ENCODE measurements around the gene CTBP2.
A peak's percentile ranks its signal among the peaks of the same experiment; 100 is the strongest.
"Not testable (repeated sequence)": the region's sequence is repeated elsewhere in the genome, so short reads cannot be mapped to it uniquely, and the experiment has no call there.

The CTBP2 gene

DNA sequence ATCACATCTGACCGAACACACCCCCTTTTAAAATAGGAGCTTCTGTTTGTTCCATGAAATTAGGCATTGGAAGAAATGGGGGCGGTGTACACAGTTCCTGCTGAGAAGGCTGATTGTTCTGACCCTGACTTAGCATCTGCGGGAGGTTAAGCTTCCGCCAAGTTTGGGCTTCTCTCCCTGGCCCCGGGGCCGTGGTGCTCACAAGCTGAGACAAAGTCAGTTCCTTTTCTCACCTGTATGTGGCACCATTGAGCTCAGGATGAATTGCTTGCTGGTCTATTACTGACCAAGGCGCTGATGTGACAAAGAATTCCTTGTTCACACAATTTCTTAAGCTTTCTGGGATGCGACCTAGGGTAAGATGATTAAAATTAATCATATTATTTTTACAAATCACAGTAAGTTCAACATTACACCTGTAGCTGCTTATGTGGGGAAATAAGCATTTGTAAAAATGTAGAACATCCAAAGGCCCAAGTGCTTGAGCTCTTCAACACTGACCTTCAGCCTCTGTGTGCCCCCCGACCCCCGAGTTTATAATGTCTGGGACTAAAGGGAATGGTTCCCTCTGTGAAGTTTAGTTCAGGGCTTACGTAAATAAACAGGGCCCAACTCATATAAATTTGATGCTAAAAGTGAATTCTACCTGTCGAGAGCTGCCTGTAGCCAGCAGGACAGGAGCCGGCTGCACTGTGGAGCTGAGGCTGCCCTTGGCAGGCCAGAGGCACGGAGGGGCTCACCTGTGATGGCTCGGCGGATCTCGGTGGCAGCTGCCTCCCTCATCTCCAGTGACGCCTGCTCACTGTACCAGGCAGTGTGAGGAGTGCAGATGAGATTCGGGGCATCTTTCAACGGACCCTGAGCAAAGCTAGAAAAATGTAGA lies 167.7 kb downstream of the CTBP2 start:
- DNase-seq = peak; percentile 63

DNA sequence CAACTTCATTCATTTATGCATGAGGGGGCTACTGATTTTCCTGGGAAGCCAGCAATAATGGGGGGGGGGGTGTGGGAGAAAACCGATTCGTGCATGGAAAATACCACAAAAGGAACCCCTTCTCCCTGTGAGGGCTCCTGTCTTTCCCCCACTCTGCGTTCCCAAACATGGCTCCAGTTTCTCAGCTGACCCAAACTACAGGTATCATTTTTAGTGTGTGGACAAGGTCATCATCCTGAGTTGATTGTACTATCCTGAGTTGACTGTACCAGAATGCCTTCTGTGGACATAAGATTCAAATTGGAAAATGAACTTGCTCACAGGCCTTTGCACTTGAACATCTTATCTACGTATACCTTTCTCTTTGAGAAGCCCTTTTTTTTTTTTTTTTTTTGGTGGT lies 168.5 kb downstream of the CTBP2 start:
- no peak for DNase-seq

DNA sequence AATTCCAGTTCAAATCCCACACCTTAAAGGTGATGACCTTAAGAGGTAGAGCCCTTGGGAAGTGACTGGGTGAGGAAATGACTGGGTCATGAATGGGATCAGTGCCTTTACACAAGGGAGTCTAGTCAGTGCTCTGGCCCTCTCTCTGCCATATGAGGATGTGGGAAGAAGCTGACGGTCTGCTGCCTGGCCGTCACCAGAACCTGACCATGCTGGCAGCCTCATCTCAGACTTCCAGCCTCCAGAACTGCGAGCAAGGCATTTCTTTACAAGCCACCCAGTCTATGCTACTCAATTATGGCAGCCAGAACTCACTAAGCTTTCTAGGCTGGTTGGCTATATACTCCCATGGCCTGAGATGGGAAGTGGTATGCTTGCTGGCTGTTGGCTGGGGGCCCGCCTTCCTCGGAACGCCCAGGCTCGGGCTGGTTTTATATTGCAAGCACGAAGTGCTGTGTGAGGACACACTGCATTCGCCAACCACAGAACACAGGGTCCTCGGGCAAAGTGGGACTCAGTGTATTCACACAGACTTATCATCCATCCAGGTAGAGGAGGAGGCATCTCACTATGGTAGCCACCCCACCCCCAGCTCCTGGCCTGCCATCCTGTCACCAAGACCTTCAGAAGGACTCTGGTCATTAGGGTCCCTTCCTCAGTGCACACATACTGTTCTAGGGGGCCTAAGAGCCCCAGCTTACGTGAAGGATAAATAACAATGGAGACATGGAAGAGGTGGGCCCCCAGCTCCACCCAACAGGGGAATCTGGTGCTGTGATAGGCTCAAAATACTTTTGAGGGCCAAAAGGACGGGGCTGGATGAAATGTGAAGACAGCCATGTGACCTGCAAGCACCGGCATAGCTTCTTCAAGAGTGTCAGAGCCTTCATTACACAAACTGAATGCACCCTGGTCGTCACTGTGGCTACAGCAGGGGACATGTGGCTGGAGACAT lies 169.4 kb downstream of the CTBP2 start:
- no peak for DNase-seq

DNA sequence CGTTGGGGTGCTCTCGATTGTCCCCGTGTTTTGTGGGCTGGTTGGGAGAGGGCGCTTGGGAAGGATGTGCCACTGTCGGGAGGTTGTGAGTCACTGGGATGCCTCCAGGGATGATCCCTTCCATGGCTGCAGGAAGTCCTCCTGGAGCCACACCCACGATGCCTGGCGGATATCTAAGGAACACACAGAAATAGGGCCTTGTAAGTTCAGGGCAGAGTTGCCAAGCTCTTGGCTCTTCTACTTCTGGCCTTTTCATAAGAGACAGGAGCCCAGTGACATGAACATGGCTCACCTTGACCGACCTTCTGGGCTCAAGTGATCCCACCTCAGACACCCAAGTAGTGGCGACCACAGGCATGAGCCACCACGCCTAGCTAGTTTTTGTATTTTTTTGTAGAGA lies 170.8 kb downstream of the CTBP2 start:
- no peak for DNase-seq

- not testable (repeated sequence) for DNase-seq
Observed at GRCh38 chr10:124988753-124989152, 171.6 kb downstream of the CTBP2 start.

DNA sequence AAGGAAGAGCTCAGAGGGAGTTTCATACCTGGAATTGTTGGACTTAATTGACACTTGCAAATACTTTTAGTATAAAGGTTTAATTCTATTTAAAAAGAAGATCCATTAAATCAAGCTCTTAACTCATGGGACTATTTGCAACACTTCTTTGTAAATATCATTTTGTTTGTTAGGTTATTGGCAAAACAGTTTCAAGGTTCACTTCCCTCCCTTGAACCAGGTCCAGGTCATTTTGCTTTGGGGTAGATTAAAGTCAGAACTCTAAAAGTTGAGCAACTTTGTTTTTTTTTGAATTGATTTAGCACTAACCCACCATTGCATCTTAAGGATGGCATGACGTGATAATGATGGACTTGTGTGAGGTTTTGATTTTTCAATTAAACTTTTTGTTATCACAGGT lies 172.6 kb downstream of the CTBP2 start:
- DNase-seq = no peak

DNA sequence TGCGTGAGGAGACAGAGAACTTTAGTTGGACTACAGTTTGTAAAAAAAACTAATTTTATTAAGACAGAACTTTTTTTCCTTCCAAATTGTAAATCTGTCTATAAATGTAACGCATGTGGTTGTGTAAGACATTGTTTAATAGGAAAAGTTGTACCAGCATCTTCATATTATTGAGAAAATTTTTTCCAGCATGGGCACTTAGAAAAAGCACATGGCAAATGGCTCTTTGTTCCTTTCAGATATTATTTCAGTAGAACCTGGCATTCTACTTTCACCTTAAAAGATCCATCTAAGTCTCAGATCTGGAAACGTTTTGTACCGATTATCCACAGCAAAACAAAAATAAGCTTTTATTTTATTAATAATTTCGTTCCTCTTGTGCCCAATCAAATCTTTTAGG lies 175.2 kb downstream of the CTBP2 start:
- DNase-seq = no peak

DNA sequence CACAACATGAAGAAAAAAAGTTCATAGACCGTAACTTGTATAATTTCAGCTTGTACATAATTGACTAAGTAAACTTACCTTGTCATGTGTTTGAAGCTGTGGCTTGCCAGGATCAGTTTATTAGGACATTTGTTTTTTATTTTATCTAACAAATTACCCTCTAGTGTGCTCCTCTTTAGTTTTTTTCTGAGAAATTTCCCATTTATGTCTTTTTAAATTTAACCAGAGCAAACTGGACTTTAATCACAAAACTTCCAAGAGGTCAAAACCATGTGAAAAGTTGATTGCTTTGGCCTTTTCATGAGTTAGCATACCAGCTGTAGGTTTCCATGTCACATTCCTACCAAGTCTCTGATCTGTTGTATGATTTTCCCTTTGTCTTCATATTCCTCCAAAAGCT lies 176.0 kb downstream of the CTBP2 start:
- no peak for DNase-seq

DNA sequence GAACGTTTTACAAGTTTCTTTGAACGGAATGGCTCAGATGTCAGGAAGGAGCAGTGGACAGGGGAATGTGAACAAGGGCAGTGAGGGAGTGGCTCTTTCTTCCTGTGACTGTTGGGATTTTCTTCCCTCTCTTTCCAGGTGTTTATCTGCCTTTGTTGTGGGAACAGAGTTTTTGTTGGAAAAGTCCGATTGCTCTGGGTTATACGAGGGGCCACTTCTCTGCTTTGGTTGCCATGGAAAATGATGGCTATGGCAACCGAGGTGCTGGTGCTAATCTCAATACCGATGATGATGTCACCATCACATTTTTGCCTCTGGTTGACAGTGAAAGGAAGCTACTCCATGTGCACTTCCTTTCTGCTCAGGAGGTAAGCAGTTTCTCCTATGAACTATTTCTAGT lies 177.0 kb downstream of the CTBP2 start:
- DNase-seq = no peak

GRCh38 chr10:124978376-124978725 lies 182.0 kb downstream of the CTBP2 start:
- no peak for DNase-seq

GRCh38 chr10:124977648-124978375 lies 182.6 kb downstream of the CTBP2 start:
- DNase-seq = no peak

- no peak for DNase-seq
Observed at GRCh38 chr10:124977161-124977560, 183.2 kb downstream of the CTBP2 start.

- DNase-seq = no peak
Observed at GRCh38 chr10:124975977-124976514, 184.3 kb downstream of the CTBP2 start.

- no peak for DNase-seq
Observed at GRCh38 chr10:124974131-124974530, 186.2 kb downstream of the CTBP2 start.

- DNase-seq = no peak
Observed at GRCh38 chr10:124972637-124973036, 187.7 kb downstream of the CTBP2 start.

- DNase-seq = no peak
Observed at GRCh38 chr10:124971276-124971675, 189.1 kb downstream of the CTBP2 start.

GRCh38 chr10:124967255-124967654 lies 193.1 kb downstream of the CTBP2 start:
- DNase-seq = no peak

- DNase-seq = no peak
Observed at GRCh38 chr10:124966008-124966407, 194.4 kb downstream of the CTBP2 start.

DNA sequence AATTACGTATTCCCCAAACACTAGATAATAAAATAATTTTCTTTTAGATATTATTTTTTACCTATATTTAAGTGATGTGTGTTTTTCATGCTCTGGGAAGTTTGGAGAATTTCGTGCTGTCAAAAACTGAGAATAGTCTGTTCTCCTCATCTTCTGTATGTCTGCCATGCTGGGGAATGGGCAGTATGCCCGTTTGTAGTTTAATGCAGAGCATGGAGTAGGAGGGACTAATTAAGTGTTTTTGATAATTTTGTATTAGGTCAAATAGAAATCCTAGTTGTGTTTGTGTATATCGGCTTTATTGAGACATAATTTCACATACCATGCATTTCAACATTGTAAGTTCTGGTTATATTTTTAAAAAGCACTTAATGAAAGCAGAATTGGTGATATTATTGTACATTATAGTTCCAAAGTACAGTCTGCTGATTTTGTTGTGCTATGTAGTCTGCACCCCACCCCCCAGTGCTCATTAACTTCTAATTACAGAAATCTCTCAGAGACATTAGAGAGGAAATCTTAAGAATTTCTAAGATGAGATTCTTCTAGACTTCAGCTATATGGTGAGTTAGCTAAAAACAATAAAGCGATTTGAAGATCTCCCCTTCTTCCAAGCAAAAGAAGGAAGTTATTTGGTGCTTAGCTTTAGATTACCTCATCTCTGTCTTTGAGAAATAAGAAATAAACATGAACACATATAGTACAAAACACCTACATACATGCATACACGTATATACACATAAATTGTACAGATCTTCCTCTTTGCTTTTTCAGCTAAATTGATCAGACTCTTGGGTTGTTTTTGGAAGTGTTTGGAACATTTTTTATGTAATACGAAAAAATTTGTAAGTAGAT lies 196.3 kb downstream of the CTBP2 start:
- no peak for DNase-seq

DNA sequence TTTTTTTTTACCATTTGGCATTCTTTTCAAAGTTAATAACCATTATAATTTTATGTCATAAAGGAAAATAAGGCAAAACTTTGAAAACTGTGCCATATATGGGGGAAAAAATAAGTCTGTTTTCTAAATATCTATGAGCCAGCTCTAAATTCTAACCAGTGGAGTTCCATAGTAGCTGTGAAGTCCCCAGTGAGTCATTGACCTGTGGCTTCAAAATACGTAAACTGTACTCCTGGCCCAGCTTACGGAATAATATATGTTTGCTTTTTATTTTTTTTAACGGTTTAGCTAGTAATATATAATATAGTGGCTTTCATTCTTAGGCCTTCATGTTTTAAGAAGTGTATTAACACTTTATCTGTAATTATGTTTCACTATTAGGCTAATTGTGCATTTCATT lies 197.9 kb downstream of the CTBP2 start:
- no peak for DNase-seq

- DNase-seq = no peak
Observed at GRCh38 chr10:124961248-124961570, 199.2 kb downstream of the CTBP2 start.

DNA sequence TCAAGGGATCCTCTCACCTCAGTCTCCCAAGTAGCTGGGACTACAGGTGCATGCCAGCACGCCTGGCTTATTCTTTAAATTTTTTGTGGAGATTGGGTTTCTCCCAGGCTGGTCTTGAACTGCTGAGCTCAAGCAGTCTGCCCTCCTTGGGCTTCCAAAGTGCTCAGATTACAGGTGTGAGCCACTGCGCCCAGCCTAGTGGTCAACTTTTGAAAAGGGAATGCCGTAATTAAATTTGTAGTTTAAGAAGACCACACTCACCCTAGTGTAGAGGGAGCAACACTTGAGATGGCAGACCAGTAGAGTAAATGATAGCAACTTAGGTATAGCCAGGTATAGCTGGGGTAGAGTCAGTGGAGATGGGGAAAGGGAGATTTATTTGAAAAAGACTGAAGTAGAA lies 200.8 kb downstream of the CTBP2 start:
- DNase-seq = no peak
